Psoas muscle (tissue), 8 donors: Measurements from ENCODE around the gene TESK2. TPM values are rescaled to one million over a fixed set of nuclear protein-coding genes. Genes with fewer than 3 reads are reported as not detected.

ENCODE experiments used
- ATAC-seq, 4 donors: fragments of 200-7000 bp; cut with Tn5 transposase; one replicate each; pipeline ENCODE4 v1.9.1; 2020; ENCODE audit warnings: moderate library complexity in 3 of 4, mild to moderate bottlenecking in 2 of 4
- DNase-seq, 2 donors: peaks; one replicate each; pipeline ENCODE4 v3.0.0-alpha.2; 2020
- H3K27ac ChIP-seq: fragments of 200-600 bp; one replicate; pipeline ENCODE4 v1.8.0; 2022
- H3K27me3 ChIP-seq, 3 donors: fragments of 200-600 bp in 1 of 3; one replicate each; pipeline versions ENCODE4 v1.6.1 to v1.8.0; 2013 to 2022; ENCODE audit warnings: low read length in 2 of 3, mild to moderate bottlenecking in 2 of 3, moderate library complexity in 1 of 3; ENCODE audit not compliant: insufficient read depth in 3 of 3
- H3K36me3 ChIP-seq, 2 donors: fragments of 200-600 bp in 1 of 2; one replicate each; pipeline versions ENCODE4 v1.6.1 to v1.8.0; 2013 to 2022; ENCODE audit warnings: low read depth in 1 of 2, mild to moderate bottlenecking in 1 of 2, moderate library complexity in 1 of 2; ENCODE audit not compliant: insufficient read depth in 1 of 2
- H3K4me1 ChIP-seq: fragments of 200-600 bp; one replicate; pipeline ENCODE4 v1.8.0; 2022
- H3K4me3 ChIP-seq: fragments of 200-600 bp; one replicate; pipeline ENCODE4 v1.8.0; 2022; ENCODE audit warnings: mild to moderate bottlenecking
- H3K9me3 ChIP-seq: fragments of 200-600 bp; one replicate; pipeline ENCODE4 v1.8.0; 2022
- CTCF ChIP-seq: fragments of 200-600 bp; IDR thresholded peaks from one replicate; pipeline ENCODE4 v1.8.0; 2022; ENCODE audit warnings: antibody characterized with exemption
- WGBS, 3 donors: extraction: QIAGEN DNeasy Blood & Tissue Kit; methylation state at CpG; one replicate each; pipeline versions ENCODE4 v1.1.6 to v1.1.7; 2013; 5-methylcytosine and 5-hydroxymethylcytosine counted together
- intact Hi-C, 2 donors: fragments of 100-400 bp; cut with DNase I; formaldehyde crosslinking; loops; one replicate each; pipeline versions ENCODE4 v1.11.0 to v1.14.2; 2022
- polyA plus RNA-seq, 3 donors: library from polyadenylated mRNA; stranded (reverse); fragments of 200-250 nt; gene quantifications; one replicate each; pipeline ENCODE4 v1.2.3, GENCODE V29; 2013
- total RNA-seq, 4 donors: library from RNA; stranded (reverse); fragmentation: NEBNext Ultra II Directional in 2 of 4; extraction: Animal tissue kit (Norgen Biotek cat#: 25700) in 2 of 4; gene quantifications; one replicate each; pipeline versions ENCODE4 v1.2.1 to v1.2.4, GENCODE V29; 2021 to 2023
- donor health status: healthy with polysubstance abuse.
- donor health status: DM: no; HTN: no; CAD: no; lungs with moderate emphysema.
- donor health status: Bipolar disorder and iron deficiency.
- donor health status: healthy.
- donor health status: DM: yes; HTN: yes; CAD: no.
- donor health status: DM: no; HTN: no; CAD: no.
- donor health status: DM: no; HTN: no; CAD: no.
- donor health status: DM: yes; HTN: yes; CAD: no.

TESK2 gene
- total and polyA plus RNA-seq, 7 donors: 0.73 to 5.0 (median 2.2) TPM

- peak in 3 of 4 donors; percentile 28 to 37 (median 30) for ATAC-seq
- Histone ChIP-seq H3K4me3 (peak overlapping the region; percentile 41), H3K27me3 (no peaks in the 10 kb centered on the region), H3K36me3 (peaks cover 0 to 31% of the 10 kb centered on the region in 2 donors), H3K27ac (peak overlapping the region; percentile 80), H3K4me1 (peaks cover 39% of the 10 kb centered on the region), H3K9me3 (no peaks in the 10 kb centered on the region)
- intact Hi-C loops: no loop called here
- 67 to 72% (median 71%) methylated on average over 2 of the region's 2 CpGs for WGBS, 3 donors
- DNase-seq: no peak
- no peak for TF ChIP-seq CTCF
Observed at GRCh38 chr1:45348020-45348419, 142.9 kb downstream of the TESK2 start.

GRCh38 chr1:45346473-45346872 lies 144.5 kb downstream of the TESK2 start:
- H3K36me3 ChIP-seq: peaks cover 8 to 47% of the 10 kb centered on the region in 2 donors
- no peak overlapping the region for H3K27ac ChIP-seq
- H3K4me1 ChIP-seq: peaks cover 43% of the 10 kb centered on the region
- no peak for DNase-seq
- ATAC-seq: no peak
- H3K27me3 ChIP-seq: no peaks in the 10 kb centered on the region
- no peak overlapping the region for H3K4me3 ChIP-seq
- no peak for TF ChIP-seq CTCF
- 78 to 100% (median 83%) methylated on average over 2 of the region's 2 CpGs for WGBS, 3 donors
- intact Hi-C loops: no loop called here
- H3K9me3 ChIP-seq: no peaks in the 10 kb centered on the region

GRCh38 chr1:45345014-45345413 lies 145.9 kb downstream of the TESK2 start:
- peaks cover 48% of the 10 kb centered on the region for H3K4me1 ChIP-seq
- DNase-seq (no peak), ATAC-seq (no peak)
- TF ChIP-seq CTCF: no peak
- WGBS, 3 donors: 95% methylated on average over 13 of the region's 13 CpGs
- intact Hi-C loops: no loop called here
- peaks cover 8 to 49% of the 10 kb centered on the region in 2 donors for H3K36me3 ChIP-seq
- no peaks in the 10 kb centered on the region for H3K9me3 ChIP-seq
- H3K4me3 ChIP-seq: no peak overlapping the region
- H3K27ac ChIP-seq: no peak overlapping the region
- no peaks in the 10 kb centered on the region for H3K27me3 ChIP-seq

- H3K9me3 ChIP-seq: no peaks in the 10 kb centered on the region
- H3K36me3 ChIP-seq: peaks cover 8 to 49% of the 10 kb centered on the region in 2 donors
- no peak for TF ChIP-seq CTCF
- DNase-seq (no peak), ATAC-seq (no peak)
- peaks cover 43% of the 10 kb centered on the region for H3K4me1 ChIP-seq
- WGBS, 3 donors: 86 to 96% (median 89%) methylated on average over 2 of the region's 2 CpGs
- no peaks in the 10 kb centered on the region for H3K27me3 ChIP-seq
- intact Hi-C loops: no loop called here
- H3K27ac ChIP-seq: no peak overlapping the region
- no peak overlapping the region for H3K4me3 ChIP-seq
Observed at GRCh38 chr1:45344499-45344898, 146.5 kb downstream of the TESK2 start.

- no peak for TF ChIP-seq CTCF
- ATAC-seq: peak in 1 of 4 donors; percentile 3
- Histone ChIP-seq H3K27me3 (no peaks in the 10 kb centered on the region), H3K36me3 (peaks cover 8 to 47% of the 10 kb centered on the region in 2 donors), H3K9me3 (no peaks in the 10 kb centered on the region), H3K4me3 (peak overlapping the region; percentile 91), H3K27ac (peak overlapping the region; percentile 99), H3K4me1 (peaks cover 17% of the 10 kb centered on the region)
- WGBS, 3 donors: 19 to 28% (median 23%) methylated on average over 6 of the region's 6 CpGs
- DNase-seq: no peak
- intact Hi-C loops: no loop called here
Observed at GRCh38 chr1:45340816-45341466, 150.0 kb downstream of the TESK2 start.
